Measurements from ENCODE around the gene BICDL1. TPM values are rescaled to one million over a fixed set of nuclear protein-coding genes. Genes with fewer than 3 reads are reported as not detected.
A peak's percentile ranks its signal among the peaks of the same experiment; 100 is the strongest.

BICDL1 gene
- total RNA-seq, 2 donors from 2014 or later, result 5.9 to 6.2 TPM

DNA sequence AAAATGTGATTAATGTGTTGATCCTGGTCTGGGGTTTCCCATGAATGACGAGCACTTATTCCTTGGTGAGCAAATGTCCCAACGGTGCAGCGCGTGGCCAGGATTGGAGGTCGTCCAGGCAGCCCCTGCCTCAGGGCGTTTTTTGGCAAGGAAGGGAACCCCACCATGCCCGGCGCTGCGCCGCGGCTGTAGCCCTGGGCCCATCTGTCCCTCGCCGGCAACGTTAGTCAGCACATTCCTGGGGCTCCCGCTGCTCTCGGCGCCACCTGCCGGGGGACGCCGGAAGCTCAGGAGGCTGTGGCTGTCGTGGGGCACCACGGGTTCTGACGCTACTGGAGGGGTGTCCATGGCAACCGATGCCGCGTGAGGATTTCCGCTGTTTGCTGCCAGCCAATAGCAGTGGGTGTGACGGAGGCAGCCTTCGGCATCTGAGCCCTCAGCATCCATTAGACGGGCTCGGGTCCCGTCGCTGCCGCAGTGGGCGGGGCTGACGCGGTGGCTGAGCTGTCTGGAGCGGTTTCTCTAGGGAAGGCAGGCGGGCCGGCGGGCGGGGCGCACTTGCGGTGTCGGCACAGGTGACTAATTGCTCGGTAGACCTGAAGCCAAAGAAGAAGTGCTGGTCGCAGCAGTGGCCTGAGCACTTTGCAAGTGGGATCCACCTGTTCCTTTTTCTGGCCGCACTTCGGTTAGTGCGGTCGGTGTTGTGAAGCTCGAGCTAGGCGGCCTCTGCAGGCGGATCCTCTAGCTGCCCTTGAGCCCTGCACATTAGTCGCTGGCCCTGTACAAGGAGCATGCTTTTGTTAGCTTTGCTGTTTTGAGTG lies 98.0 kb downstream of the BICDL1 start:
- no peaks in the 10 kb centered on the region for H3K36me3 ChIP-seq (replicated peaks in 1 of 2; ENCODE audit: insufficient read depth in 1 of 2, low read depth in 2 of 2)

DNA sequence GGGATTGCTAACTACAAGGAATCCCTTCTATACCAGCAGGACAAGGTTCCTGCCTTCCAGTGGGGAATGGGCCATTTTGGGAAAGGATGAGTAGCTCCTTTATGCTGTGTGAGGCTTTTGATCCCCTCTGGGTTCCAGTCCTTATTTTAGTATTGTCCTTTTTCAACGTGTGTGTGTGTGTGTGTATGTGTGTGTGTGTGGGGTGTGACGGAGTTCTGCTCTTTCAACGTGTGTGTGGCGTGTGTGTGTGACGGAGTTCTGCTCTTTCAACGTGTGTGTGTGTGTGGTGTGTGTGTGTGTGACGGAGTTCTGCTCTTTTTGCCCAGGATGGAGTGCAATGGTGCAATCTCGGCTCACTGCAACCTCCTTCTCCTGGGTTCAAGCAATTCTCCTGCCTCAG lies 100.1 kb downstream of the BICDL1 start:
- intact Hi-C loops (cut with DNase I), result no loop called here

More for the DNA sequence above, 98.0 kb downstream of the BICDL1 start:
- peak in 2 of 3 donors; percentile 36 to 44 for TF ChIP-seq POLR2A (IDR thresholded peaks at IDR 0.05)
- TF ChIP-seq, protein P1, sequence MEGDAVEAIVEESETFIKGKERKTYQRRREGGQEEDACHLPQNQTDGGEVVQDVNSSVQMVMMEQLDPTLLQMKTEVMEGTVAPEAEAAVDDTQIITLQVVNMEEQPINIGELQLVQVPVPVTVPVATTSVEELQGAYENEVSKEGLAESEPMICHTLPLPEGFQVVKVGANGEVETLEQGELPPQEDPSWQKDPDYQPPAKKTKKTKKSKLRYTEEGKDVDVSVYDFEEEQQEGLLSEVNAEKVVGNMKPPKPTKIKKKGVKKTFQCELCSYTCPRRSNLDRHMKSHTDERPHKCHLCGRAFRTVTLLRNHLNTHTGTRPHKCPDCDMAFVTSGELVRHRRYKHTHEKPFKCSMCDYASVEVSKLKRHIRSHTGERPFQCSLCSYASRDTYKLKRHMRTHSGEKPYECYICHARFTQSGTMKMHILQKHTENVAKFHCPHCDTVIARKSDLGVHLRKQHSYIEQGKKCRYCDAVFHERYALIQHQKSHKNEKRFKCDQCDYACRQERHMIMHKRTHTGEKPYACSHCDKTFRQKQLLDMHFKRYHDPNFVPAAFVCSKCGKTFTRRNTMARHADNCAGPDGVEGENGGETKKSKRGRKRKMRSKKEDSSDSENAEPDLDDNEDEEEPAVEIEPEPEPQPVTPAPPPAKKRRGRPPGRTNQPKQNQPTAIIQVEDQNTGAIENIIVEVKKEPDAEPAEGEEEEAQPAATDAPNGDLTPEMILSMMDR (IDR thresholded peaks at IDR 0.05), result peak; percentile 93 to 99 (median 99)
- intact Hi-C loops (cut with DNase I), result no loop called here
- H3K9me3 ChIP-seq, result no peaks in the 10 kb centered on the region
- peak overlapping the region; percentile 21 to 73 (median 66) for H3K27ac ChIP-seq
- H3K4me3 ChIP-seq, result no peak overlapping the region
- peaks cover 13% of the 10 kb centered on the region for H3K4me1 ChIP-seq
- no peaks in the 10 kb centered on the region for H3K27me3 ChIP-seq
- WGBS, 2 donors, result 0 to 1% methylated on average over 6 to 55 of the region's 55 CpGs
- peak; percentile 99 to 100 (median 100) for DNase-seq
- peak; percentile 97 for ATAC-seq

DNA sequence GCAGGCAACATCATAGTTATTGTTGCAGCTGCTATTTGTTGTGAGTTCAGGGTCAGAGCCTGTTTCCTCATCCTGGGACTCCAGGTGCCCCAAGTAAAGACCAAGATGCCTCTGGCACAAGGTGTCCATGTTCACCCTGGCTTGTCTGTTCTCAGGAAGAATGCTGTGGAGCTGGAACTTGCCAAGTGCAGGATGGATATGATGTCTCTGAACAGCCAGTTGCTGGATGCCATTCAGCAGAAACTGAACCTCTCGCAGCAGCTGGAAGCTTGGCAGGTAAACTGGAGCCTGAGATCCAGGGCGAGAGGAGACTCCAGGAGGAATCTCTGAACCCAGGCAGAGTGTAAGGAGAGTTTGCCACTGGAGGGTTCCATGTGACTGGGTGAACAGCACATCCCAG lies 100.8 kb downstream of the BICDL1 start:
- no peak overlapping the region for H3K27ac ChIP-seq
- peaks cover 0 to 3% of the 10 kb centered on the region in 2 donors for H3K36me3 ChIP-seq (replicated peaks in 1 of 2; ENCODE audit: insufficient read depth in 1 of 2, low read depth in 2 of 2)
- ATAC-seq, result no peak
- H3K4me3 ChIP-seq, result no peak overlapping the region
- no peaks in the 10 kb centered on the region for H3K27me3 ChIP-seq
- no peaks in the 10 kb centered on the region for H3K9me3 ChIP-seq
- TF ChIP-seq POLR2A (IDR thresholded peaks at IDR 0.05), result no peak
- TF ChIP-seq, protein P1 (IDR thresholded peaks at IDR 0.05), result no peak
- intact Hi-C loops (cut with DNase I), result no loop called here
- no peak for DNase-seq
- 83 to 100% methylated on average over 2 of the region's 2 CpGs for WGBS, 2 donors
- H3K4me1 ChIP-seq, result peaks cover 13% of the 10 kb centered on the region

More for the DNA sequence above, 100.1 kb downstream of the BICDL1 start:
- WGBS, 2 donors, result 35 to 44% methylated on average over 8 of the region's 8 CpGs
- Histone ChIP-seq H3K4me1 (peaks cover 13% of the 10 kb centered on the region), H3K4me3 (no peak overlapping the region), H3K27ac (no peak overlapping the region), H3K9me3 (no peaks in the 10 kb centered on the region), H3K27me3 (no peaks in the 10 kb centered on the region), H3K36me3 (replicated peaks in 1 of 2; ENCODE audit: insufficient read depth in 1 of 2, low read depth in 2 of 2) (no peaks in the 10 kb centered on the region)
- TF ChIP-seq, protein P1 (IDR thresholded peaks at IDR 0.05), result no peak
- TF ChIP-seq POLR2A (IDR thresholded peaks at IDR 0.05), result no peak
- DNase-seq (no peak), ATAC-seq (no peak)

DNA sequence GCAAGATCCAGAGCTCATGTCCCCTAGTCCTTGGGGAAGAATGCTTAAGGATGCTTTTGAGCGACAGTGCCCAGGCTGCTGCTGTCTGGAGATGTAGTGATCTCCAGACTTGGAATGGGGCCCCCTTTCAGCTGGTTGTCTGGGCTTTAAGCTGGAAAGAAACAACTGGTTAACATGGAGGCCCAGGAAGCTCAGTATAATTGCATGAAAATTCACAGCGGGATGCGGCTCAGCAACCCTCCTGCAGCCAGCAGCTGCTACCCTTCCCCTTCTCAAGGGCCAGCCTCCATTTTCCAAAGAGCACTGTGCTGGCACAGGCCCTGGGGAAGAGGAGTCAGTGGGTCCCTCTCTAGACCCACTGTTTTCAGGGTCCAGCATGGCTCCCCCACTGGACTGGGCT lies 101.2 kb downstream of the BICDL1 start:
- TF ChIP-seq, protein P1 (IDR thresholded peaks at IDR 0.05), result no peak
- TF ChIP-seq POLR2A (IDR thresholded peaks at IDR 0.05), result no peak
- ATAC-seq, result no peak
- peaks cover 13% of the 10 kb centered on the region for H3K4me1 ChIP-seq
- peaks cover 0 to 3% of the 10 kb centered on the region in 2 donors for H3K36me3 ChIP-seq (replicated peaks in 1 of 2; ENCODE audit: insufficient read depth in 1 of 2, low read depth in 2 of 2)
- H3K27ac ChIP-seq, result no peak overlapping the region
- no peak overlapping the region for H3K4me3 ChIP-seq
- no peak for DNase-seq
- WGBS, 2 donors, result 88 to 100% methylated on average over 3 of the region's 3 CpGs
- H3K27me3 ChIP-seq, result no peaks in the 10 kb centered on the region
- intact Hi-C loops (cut with DNase I), result no loop called here
- H3K9me3 ChIP-seq, result no peaks in the 10 kb centered on the region
